IPS DF 19.7 (cell line): ENCODE results near the gene GET3.
"Not testable (repeated sequence)": the region's sequence is repeated elsewhere in the genome, so short reads cannot be mapped to it uniquely, and the experiment has no call there.

Source experiments
- DNase-seq: peaks from one replicate; pipeline ENCODE4 v3.0.0-alpha.2; 2013; ENCODE audit warnings: low read depth, low spot score

The GET3 gene

GRCh38 chr19:12736995-12737834, at the start of gene GET3:
Gene GET3, plus strand, starts transcription at chr19:12737497. Its CDS starts 9 bp downstream, at chr19:12737506.
- peak; percentile 100 for DNase-seq

- no peak for DNase-seq
These were observed 48.3 kb upstream of the GET3 start for GRCh38 chr19:12689012-12689411.

DNA sequence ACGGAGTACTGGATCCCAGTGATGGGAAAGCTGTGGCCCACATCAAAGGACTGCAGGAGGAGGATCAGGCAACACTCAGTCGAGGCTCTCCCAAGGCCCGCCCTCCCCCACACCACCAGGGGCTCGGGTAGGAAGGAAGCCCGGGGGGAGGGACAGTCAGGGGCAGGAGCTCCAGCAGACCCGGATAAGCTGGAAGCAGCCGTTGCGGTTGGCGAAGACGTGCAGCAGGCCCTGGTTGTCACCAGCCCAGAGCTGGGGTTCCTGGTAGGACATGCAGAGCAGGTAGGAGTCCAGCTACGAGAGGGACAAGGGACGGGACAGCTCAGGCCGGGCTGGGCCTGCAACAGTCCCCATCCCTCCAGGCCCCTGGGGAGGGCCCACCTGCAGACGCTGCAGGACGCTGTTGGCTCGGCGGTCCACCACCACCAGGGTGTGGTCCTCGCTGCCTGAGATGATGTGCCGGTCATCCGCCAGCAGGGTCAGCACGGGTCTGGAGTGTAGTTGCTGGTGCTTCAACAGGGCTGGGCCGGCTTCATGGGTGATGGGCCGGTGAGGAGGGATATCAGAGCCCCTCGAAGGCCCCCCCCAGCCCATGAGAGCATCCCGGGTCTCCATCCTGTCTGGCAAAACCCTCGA, 47.6 kb upstream of the GET3 start:
- no peak for DNase-seq

- no peak for DNase-seq
These were observed 44.3 kb upstream of the GET3 start for GRCh38 chr19:12692960-12693359.

DNA sequence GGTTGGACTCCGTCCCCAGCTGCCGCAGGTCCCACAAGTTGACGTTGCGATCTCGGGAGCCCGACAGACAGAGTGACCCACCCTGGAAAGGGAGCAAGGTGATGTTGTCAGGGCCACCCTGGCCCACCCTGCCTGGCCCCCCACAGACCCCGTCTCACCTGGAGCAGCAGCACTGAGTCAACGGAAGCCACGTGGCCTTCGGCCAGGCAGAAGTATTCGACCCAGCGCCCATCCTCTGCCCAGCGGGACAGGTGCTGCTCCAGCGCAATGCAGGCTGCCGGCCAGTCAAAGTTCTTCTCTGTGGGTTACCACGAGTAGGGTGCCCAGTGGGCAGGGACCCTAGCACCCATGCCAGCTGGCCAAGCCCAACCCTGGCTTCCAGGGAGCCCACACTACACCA, 42.7 kb upstream of the GET3 start:
- no peak for DNase-seq

- DNase-seq: no peak
These were observed 42.2 kb upstream of the GET3 start for GRCh38 chr19:12695096-12695495.

- DNase-seq: no peak
These were observed 41.8 kb upstream of the GET3 start for GRCh38 chr19:12695514-12695913.

GRCh38 chr19:12695997-12696365, 41.3 kb upstream of the GET3 start:
- no peak for DNase-seq

DNA sequence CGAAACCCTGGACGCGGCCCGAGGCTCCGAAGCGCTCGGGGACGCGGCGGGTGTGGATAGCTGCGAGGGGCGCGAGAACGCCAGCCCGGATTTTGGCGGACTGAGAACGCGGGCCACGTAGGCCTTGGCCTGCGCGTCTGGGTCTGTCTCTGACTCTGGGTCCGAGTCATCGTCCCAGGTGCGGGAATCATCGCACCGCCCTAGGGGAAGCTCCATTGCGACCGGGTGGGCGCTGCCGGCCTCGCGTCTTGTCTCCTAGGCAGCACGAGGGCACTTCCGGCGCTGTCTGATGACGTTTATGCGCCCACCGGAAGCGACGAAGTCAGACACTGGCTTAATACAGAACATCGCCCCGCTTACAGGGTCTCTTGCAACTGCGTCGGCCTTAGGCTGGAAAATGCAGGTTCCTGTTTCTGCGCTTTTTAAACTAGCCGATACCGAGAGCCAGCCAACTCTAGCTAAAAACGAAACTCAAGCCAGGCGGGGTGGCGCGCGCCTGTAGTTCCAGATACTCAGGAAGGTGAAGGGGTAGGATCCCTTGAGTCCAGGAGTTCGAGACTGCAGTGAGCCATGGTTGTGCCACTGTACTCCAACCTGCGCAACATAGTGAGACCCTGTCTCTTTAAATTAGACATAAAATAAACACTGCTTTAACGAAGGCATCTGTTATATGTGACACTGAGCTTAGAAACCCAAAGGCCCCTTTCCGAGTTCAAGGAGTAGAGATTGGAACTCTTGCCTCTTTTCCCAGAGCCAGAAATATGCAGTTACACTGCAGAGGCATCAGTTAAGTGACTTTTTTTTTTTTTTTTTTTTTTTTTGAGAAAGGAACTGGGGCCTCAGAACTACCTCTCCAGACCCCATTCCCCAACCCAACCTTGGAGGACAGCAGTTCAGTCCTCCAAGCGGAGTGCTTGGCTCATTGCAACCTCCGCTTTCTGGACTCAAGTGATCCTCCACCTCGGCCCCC, 40.6 kb upstream of the GET3 start, which contains the start of gene FBXW9:
Gene FBXW9, minus strand, starts transcription at position 266 of the 970 bp plus-strand sequence. Its CDS starts 50 bp downstream, at position 216.
- no peak for DNase-seq

DNA sequence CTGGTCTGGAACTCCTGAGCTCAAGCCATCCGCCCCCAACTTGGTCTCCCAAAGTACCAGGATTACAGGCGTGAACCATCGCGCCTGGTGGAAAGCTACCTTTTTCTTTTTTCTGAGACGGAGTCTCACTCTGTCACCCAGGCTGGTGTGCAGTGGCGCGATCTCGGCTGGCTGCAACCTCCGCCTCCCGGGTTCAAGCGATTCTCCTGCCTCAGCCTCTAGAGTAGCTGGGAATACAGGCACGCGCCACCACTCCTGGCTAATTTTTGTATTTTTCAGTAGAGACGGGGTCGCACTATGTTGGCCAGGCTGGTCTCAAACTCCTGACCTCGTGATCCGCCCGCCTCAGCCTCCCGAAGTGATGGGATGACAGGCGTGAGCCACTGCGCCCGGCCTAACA, 39.9 kb upstream of the GET3 start:
- not testable (repeated sequence) for DNase-seq

- no peak for DNase-seq
These were observed 39.2 kb upstream of the GET3 start for GRCh38 chr19:12698138-12698537.

GRCh38 chr19:12701596-12702282, 35.6 kb upstream of the GET3 start:
- DNase-seq: no peak

DNA sequence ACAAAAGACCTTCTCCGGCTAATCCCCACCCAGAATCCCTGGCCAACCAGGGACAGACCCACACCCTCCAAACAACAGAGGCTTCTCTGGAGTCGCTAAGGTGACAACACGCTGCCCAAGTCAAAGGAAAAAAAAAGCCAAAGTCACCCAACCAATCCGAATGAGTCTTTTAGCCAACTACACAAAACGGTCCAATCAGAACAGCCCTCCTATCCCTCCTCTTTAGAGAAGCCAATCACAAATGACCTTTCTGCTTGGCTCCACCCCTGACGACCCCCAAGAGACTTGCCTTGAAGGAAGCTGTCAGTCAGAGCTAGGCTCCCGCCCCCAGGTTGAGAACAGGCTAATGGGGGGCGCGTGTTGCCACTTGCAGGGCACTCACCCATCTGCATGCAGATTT, 34.3 kb upstream of the GET3 start:
- peak; percentile 87 for DNase-seq

DNA sequence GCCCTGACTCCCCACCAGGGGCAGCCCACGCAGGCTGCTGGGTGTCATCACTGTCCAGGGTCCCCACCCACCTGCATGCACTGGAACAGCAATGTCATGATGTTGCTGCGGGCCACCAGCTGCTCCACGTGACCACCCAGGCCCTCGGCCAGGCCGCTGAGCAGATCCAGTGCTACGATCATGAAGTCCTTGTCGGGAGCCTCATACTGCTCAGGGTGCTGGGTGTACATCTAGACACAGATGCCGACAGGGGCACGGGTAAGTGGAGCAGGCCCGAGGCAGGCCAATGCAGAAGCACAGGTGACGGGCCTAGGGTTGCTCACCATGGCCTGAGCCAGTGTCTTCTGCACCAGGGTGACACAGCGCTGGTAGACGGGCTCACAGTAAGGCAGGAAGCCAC, 32.1 kb upstream of the GET3 start:
- no peak for DNase-seq

GRCh38 chr19:12705654-12706331, 31.5 kb upstream of the GET3 start:
- no peak for DNase-seq

- DNase-seq: no peak
These were observed 31.0 kb upstream of the GET3 start for GRCh38 chr19:12706332-12706718.

DNA sequence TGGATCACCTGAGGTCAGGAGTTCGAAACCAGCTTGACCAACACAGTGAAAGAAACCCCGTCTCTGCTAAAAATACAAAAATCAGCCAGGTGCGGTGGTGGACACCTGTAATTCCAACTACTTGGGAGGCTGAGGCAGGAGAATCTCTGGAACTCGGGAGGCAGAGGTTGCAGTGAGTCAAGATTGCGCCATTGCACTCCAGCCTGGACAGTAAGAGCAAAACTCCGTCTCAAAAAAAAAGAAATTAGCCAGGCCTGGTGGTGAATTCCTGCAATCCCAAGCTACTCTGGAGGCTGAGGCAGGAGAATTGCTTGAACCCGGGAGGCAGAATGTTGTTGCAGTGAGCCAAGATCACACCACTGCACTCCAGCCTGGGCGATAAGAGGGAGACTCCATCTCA, 28.7 kb upstream of the GET3 start:
- no peak for DNase-seq

GRCh38 chr19:12711187-12711586, 26.1 kb upstream of the GET3 start:
- no peak for DNase-seq

GRCh38 chr19:12712077-12712476, 25.2 kb upstream of the GET3 start:
- not testable (repeated sequence) for DNase-seq

DNA sequence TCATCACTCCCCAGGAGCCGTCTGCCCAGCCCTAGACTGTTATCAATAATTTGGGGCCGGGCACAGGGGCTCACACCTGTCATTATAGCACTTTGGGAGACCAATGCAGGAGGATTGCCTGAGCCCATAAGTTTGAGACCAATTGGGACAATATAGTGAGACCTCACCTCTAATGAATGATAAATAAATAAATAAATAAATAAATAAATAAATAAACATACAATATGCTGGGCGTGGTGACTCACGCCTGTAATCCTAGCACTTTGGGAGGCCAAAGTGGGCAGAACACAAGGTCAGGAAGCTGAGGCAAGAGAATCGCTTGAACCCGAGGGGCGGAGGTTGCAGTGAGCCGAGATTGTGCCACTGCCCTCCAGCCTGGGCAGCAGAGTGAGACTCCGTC, 24.0 kb upstream of the GET3 start:
- not testable (repeated sequence) for DNase-seq

GRCh38 chr19:12715102-12715501, 22.2 kb upstream of the GET3 start:
- no peak for DNase-seq
